ENCODE results near the gene PTPN4.
A peak's percentile ranks its signal among the peaks of the same experiment; 100 is the strongest.

The PTPN4 gene

GRCh38 chr2:119960821-119961220 is 201.1 kb downstream of the PTPN4 start:
- TF ChIP-seq POU6F1 (CRISPR knock-in tag; IDR thresholded peaks at IDR 0.05; ENCODE audit: borderline replicate concordance, low read depth) (no peak), TCF4 (CRISPR knock-in tag; IDR thresholded peaks at IDR 0.05; ENCODE audit: borderline replicate concordance) (no peak), RARB (CRISPR knock-in tag; IDR thresholded peaks at IDR 0.05) (no peak), ISL1 (CRISPR knock-in tag; IDR thresholded peaks at IDR 0.05) (no peak), GLIS3 (CRISPR knock-in tag; IDR thresholded peaks at IDR 0.05) (no peak), SNAI2 (CRISPR knock-in tag; IDR thresholded peaks at IDR 0.05) (no peak), PATZ1 (CRISPR knock-in tag; IDR thresholded peaks at IDR 0.05; ENCODE audit: borderline replicate concordance) (no peak), CSDC2 (CRISPR knock-in tag; IDR thresholded peaks at IDR 0.05) (no peak), ZNF70 (CRISPR knock-in tag; IDR thresholded peaks at IDR 0.05) (no peak), ZNF565 (CRISPR knock-in tag; conservative IDR thresholded peaks at IDR 0.05; ENCODE audit: low read depth) (no peak), ZFP30 (CRISPR knock-in tag; IDR thresholded peaks at IDR 0.05) (no peak), CSRNP3 (CRISPR knock-in tag; IDR thresholded peaks at IDR 0.05) (no peak), ZNF8 (CRISPR knock-in tag; IDR thresholded peaks at IDR 0.05) (no peak), PPARA (CRISPR knock-in tag; IDR thresholded peaks at IDR 0.05; ENCODE audit: borderline replicate concordance) (no peak)
- TF ChIP-seq, protein P1, sequence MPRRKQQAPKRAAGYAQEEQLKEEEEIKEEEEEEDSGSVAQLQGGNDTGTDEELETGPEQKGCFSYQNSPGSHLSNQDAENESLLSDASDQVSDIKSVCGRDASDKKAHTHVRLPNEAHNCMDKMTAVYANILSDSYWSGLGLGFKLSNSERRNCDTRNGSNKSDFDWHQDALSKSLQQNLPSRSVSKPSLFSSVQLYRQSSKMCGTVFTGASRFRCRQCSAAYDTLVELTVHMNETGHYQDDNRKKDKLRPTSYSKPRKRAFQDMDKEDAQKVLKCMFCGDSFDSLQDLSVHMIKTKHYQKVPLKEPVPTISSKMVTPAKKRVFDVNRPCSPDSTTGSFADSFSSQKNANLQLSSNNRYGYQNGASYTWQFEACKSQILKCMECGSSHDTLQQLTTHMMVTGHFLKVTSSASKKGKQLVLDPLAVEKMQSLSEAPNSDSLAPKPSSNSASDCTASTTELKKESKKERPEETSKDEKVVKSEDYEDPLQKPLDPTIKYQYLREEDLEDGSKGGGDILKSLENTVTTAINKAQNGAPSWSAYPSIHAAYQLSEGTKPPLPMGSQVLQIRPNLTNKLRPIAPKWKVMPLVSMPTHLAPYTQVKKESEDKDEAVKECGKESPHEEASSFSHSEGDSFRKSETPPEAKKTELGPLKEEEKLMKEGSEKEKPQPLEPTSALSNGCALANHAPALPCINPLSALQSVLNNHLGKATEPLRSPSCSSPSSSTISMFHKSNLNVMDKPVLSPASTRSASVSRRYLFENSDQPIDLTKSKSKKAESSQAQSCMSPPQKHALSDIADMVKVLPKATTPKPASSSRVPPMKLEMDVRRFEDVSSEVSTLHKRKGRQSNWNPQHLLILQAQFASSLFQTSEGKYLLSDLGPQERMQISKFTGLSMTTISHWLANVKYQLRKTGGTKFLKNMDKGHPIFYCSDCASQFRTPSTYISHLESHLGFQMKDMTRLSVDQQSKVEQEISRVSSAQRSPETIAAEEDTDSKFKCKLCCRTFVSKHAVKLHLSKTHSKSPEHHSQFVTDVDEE (CRISPR knock-in tag; IDR thresholded peaks at IDR 0.05), result no peak
- peak; percentile 36; the same call in 2 of the 3 replicates for ATAC-seq

- ATAC-seq, result no peak
- no peak for TF ChIP-seq ESRRG (CRISPR knock-in tag; IDR thresholded peaks at IDR 0.05)
- TF ChIP-seq ZFP3 (CRISPR knock-in tag; IDR thresholded peaks at IDR 0.05), result no peak
- TF ChIP-seq TCF4 (CRISPR knock-in tag; IDR thresholded peaks at IDR 0.05; ENCODE audit: borderline replicate concordance), result no peak
- TF ChIP-seq POU6F1 (CRISPR knock-in tag; IDR thresholded peaks at IDR 0.05; ENCODE audit: borderline replicate concordance, low read depth), result no peak
- no peak for TF ChIP-seq PPARA (CRISPR knock-in tag; IDR thresholded peaks at IDR 0.05; ENCODE audit: borderline replicate concordance)
- TF ChIP-seq CSRNP3 (CRISPR knock-in tag; IDR thresholded peaks at IDR 0.05), result no peak
- no peak for TF ChIP-seq ZNF70 (CRISPR knock-in tag; IDR thresholded peaks at IDR 0.05)
- TF ChIP-seq ARNTL (CRISPR knock-in tag; IDR thresholded peaks at IDR 0.05; ENCODE audit: borderline replicate concordance, low read depth), result no peak
- TF ChIP-seq PATZ1 (CRISPR knock-in tag; IDR thresholded peaks at IDR 0.05; ENCODE audit: borderline replicate concordance), result no peak
- no peak for TF ChIP-seq BACH2 (CRISPR knock-in tag; IDR thresholded peaks at IDR 0.05; ENCODE audit: borderline replicate concordance)
- no peak for TF ChIP-seq ZNF8 (CRISPR knock-in tag; IDR thresholded peaks at IDR 0.05)
- no peak for TF ChIP-seq RARB (CRISPR knock-in tag; IDR thresholded peaks at IDR 0.05)
- TF ChIP-seq GLIS3 (CRISPR knock-in tag; IDR thresholded peaks at IDR 0.05), result no peak
- no peak for TF ChIP-seq ZC3H10 (CRISPR knock-in tag; IDR thresholded peaks at IDR 0.05)
- no peak for TF ChIP-seq CSDC2 (CRISPR knock-in tag; IDR thresholded peaks at IDR 0.05)
- no peak for TF ChIP-seq ZNF565 (CRISPR knock-in tag; conservative IDR thresholded peaks at IDR 0.05; ENCODE audit: low read depth)
These were observed 222.2 kb downstream of the PTPN4 start for GRCh38 chr2:119981896-119982295.
